Inferior parietal cortex (tissue), 1 donor: Measurements from ENCODE around the gene ADARB2.
A peak's percentile ranks its signal among the peaks of the same experiment; 100 is the strongest.

Source experiments
- DNase-seq: peaks from one replicate; pipeline ENCODE4 v3.0.0-alpha.2; 2016; ENCODE audit errors: extremely low spot score

ADARB2 gene

DNA sequence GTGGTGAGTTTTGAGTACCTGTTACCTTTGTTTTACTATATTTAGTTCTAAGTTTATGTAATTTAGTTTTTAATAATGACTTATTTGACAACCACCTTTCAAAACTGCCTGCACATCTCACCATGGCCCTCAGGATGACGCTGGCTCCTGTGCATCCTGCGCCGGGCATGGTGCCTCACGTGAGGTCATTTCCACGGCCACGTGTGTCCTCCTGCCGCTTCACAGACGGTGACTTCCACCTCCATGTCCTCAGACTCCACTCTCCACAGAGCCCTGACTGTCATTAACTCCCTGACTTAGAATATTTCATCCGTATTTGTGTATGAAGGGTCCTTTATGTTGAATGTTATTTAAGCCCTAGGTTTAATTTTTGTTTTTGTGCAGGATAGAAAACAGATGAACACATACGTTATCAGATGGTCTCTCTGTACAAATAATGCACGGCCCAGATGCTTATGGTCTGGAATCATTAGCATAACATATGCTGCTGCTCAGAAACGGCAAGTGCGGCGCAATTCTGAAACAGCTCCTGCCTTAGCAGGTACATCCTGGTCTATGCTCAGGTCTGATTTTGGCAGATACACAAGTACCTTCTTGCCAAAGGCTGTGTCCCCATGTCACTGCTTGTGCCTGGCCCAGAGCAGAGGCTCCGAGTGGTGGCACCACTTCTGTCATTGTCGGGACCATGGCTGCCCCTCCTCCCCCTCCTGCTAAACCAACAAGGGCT is 525.3 kb downstream of the ADARB2 start:
- no peak for DNase-seq

- no peak for DNase-seq
These were observed 526.7 kb downstream of the ADARB2 start for GRCh38 chr10:1210667-1211066.

GRCh38 chr10:1209355-1209979 is 527.9 kb downstream of the ADARB2 start:
- DNase-seq = no peak

DNA sequence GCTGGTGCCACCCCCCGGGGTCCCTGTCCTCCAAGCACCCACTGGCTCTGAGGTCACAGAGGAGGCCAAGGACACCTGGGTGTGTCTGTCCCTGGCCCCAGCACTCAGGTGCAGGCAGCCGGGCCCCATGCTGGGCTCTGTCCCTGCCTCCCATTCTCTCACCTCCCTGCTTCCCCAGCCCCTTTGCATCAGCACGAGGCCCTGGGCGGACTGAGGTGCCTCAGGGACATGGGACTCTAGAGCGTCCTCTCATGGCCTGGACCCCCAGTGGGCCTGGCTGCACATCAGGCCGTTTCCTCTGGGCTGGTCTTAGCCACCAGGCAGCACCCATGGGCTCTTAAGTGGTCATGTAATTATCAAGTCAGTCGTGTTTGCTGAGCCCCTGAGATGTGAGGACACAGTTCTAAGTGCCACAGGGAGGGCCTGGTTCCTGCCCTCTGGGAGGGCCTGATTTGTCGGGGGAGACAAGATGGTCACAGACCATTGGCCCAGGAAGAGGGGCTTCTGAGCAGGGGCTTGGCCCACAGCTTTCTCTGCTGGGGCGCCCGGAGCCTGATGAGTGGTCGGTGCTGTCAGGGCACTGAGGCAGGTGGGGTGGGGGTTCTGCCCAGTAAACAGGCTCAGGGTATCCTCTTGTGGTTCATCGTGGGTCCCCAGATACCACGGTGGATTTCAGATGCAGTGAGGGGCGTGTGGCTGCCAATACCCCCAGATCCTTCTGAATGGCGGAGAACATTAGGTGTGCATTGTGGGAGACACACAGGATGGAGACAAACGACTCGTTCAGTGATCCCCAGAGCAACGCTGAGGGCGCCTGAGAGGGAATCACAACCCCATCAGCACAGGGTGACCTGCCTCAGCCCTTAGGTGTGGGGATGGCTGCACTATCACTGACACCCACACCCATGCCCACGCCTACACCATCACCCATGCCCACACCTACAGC is 528.7 kb downstream of the ADARB2 start:
- DNase-seq = no peak

DNA sequence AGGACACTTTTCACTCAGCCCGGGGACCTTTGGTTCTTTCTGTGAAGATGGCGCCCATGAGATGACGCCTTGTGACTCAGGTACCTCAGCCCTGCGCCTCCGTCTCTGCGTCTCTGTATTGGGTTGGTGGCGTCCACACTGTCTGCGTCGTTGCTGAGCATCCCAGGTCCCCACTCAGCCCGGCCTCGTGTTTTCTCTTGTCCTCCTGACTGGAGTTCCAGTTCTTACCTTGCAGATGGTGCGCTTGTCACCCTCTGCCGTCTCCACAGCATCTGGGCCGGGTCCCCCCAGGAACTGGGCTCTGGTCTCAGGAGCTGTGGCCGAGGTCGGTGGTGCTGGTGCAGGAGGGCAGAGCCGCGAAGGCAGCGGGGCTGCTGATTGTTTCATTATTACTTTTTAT is 530.7 kb downstream of the ADARB2 start:
- no peak for DNase-seq

DNA sequence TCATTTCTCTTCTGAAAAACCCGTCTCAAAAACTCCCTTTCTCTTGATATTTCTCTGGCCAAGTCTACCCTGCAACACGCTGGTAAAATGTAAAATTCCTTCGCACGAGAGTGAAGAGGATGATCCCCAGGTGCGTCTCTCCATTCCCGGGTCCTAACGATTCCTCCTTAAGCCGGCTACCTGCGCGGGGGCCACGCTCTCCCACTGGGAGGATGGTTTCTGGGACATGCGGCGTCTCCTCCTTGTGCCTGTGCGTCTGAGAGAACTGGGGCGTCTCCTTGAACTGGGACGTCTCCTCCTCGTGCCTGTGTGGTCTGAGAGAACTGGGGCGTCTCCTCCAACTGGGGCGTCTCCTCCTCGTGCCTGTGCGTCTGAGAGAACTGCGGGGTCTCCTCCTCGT is 531.2 kb downstream of the ADARB2 start:
- DNase-seq = no peak

DNA sequence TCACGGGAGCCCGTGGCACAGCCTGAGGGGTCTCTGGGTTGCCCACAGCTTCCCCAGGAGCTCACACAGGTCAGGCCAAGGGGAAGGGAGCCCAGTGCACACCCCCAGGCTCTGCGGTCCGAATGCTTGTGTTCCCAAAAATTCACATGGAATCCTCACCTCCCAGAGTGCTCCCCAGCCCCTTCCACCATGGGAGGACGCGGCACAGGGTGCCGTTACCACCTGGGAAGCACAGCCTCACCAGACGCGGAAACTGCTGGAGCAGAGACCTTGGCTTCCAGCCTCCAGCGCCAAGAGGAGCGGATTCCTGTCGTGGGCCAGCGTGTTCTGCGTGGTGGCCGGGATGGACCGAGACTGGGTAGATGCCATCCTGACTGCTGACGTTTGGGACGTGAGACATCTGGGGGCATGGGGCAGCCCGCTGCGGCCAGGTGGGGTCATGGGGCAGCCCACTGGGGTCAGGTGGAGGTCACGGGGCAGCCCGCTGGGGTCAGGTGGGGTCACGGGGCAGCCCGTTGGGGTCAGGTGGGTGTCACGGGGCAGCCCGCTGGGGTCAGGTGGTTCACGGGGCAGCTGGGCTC is 531.8 kb downstream of the ADARB2 start:
- DNase-seq = no peak

DNA sequence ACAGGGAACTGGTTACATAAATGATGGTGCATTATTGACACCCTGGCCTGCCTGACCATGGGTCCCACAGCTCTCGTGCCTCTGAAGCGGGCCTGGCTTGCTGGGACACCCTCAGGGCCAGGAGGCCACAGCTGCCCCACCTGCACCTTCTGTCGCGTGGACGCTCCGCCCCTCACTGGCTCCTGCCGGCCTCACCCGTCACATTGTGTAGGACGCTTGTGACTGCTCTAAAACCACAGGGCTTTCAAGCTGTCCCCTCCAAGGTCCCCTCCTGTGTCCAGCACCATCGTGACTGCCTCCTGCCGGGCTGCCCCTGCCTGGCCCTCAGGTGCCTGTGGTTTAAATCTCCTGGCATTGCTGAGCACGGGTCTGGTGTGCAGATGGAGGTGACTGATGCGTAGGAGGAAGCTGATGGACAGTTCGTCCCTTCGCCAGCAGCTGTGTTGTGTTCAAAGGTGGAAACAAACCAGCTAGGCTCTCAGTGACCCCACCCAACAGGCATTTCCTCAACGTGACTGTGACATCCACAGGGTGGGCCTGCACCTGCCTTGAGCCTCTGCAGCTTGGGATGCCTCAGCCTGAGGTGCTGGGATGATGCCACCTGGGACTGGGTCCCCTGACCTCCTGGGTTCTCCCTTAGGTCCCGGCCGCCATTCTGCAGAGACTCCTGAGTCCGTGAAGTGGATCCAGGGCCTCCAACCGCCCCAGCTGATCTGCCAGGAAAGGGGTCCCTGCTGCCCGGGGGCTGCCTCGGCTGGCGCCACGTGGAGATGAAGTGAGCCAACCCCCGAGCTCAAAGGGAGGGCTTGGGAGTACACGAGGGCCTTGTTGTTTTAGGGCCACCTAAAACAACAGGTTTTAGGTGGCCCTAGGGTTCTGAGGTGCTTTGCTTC is 532.6 kb downstream of the ADARB2 start:
- DNase-seq = no peak

GRCh38 chr10:1203704-1204103 is 533.6 kb downstream of the ADARB2 start:
- DNase-seq = no peak

- no peak for DNase-seq
These were observed 534.1 kb downstream of the ADARB2 start for GRCh38 chr10:1203216-1203615.

GRCh38 chr10:1202343-1202742 is 535.0 kb downstream of the ADARB2 start:
- DNase-seq = no peak

DNA sequence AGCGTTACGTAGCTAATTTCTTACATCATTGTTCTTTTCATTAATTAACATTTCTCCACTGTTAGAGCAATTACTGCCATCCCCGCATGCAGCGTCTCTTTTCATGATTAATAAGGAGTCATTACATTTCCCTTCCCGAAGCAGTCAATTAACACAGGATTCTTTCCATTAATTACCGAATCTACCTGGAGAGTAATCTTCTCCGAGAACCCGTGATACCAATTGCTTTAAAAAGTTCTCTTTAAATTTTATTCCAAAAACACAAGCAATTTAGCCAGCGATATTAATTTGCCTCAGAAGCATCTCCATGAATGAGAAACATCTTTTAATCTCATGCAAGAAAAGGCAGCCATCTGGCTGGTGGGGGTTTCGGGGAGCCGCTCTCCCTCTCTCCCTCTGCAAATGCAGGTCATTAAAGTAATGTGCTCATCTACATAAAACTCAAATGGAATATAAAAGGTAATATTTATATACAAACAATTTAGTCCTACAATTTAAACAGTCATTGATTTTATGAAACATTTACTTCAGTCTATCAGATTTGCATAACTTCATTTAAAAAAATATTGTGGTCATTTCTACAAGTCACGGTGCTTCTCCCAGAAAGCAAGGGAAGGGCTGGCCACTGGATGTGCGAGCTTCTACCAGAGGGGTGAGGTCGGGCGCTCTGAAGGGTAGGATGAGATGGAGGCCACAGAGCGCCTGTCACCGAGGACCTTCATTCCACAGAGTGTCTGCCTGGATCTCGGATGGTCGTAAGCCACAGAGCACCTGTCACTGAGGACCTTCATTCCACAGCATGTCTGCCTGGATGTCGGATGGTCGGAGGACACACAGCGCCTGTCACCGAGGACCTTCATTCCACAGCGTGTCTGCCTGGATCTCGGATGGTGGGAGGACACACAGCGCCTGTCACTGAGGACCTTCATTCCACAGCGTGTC is 536.2 kb downstream of the ADARB2 start:
- no peak for DNase-seq

DNA sequence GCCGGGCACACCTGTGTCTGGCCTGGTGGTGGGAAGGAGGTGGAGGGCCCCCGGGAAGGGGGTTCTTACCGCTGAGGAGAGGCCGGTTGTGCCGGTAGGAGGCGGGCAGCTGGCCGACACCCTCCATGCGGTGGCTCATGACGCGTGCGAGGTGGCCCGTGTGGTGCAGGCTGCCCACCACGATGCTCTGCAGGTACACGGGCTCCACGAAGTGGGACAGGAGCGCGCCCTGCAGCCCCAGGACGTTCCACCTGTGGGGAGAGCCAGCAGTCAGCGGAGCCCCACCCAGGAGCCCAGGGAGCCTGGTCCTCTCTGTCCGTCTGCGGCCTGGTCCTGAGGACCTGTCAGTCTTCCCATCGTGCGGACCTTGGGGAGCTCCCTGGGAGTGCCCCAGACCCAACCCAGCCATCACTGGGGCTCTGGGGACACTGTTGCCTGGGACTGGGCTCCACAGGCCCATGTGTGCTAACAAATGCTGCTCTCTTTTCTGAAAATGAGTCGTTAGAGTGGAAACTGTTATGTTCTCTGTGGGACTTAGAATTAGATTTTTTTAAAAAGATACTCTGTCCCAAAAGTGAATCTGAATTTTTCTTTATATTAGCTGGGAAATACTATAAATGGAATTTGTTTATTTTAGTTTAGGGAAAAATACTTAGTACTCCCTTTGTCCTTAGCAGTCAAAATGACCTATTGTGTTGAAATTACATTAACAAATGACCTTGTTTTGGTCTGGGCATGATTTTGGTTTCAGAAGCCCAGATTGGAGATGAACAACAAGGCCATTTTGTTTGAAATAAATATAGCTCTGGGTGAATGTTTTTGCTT is 537.2 kb downstream of the ADARB2 start:
- peak; percentile 63 for DNase-seq

GRCh38 chr10:1199345-1199673 is 538.0 kb downstream of the ADARB2 start:
- no peak for DNase-seq

DNA sequence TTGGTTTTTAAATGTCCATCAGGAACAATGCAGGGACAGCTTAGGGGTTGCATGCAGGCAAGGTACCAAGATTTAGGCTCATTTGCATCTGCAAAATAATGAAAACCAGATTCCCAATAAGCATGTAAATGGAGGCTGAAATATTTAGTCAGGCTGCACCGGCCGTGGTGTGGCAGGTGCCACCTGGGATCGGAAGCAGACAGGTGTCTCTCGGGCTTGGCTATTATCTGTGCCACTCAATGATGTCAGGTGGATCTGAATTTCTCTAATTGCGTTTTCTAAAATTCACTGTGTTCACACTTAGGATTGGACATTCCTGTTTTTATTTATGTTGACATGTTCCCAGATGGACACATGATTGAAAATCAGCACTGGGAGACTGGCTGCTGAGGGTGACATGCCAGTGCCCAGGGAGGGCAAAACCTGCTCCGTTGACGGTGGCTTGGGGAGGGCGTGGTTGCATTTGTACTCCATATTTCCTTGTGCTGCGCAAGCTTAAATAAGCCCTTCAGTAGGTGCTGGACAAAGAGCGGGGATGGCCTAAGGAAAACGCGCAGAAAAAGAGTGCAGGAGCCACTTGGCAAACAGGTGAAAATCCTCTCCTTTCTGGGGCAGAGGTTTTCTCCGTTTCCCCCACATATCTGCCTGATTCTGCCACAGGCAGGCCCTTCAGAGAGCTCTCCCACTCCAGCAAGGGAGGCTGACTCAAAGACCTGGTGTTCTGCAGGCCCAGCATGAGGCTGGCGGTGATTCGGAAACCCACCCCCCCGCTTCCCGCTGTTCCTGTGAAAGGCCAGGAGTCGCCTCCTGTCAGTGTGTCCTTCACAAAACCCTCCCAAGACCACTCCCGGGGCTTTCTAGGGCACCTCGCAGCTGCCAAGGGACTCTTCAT is 538.6 kb downstream of the ADARB2 start:
- no peak for DNase-seq

- no peak for DNase-seq
These were observed 539.9 kb downstream of the ADARB2 start for GRCh38 chr10:1197384-1197783.

GRCh38 chr10:1196656-1197055 is 540.7 kb downstream of the ADARB2 start:
- DNase-seq = no peak

DNA sequence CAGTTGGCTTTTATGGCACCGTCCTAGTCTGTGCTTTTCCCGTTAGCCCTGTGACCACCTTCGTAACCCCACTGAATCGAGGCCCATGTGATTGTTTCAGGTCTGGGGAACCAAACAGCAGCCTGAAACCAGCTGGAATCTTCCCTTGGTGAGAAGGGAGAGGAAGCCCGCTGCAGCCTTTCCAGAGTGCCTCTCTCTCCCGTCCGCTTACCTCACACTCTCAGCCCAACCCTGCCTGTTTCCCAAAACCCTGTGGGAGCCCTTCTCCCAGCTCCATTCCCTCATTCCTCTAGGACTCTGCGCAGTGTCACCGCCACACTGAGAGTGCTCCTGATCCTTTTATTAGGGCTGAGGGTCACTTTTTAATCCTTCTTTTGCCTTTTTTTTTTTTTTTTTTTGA is 541.5 kb downstream of the ADARB2 start:
- no peak for DNase-seq
